Measurements from ENCODE around the gene VWA3B. TPM values are rescaled to one million over a fixed set of nuclear protein-coding genes. Genes with fewer than 3 reads are reported as not detected.
"Not testable (repeated sequence)": the region's sequence is repeated elsewhere in the genome, so short reads cannot be mapped to it uniquely, and the experiment has no call there.

The VWA3B gene, protein sequence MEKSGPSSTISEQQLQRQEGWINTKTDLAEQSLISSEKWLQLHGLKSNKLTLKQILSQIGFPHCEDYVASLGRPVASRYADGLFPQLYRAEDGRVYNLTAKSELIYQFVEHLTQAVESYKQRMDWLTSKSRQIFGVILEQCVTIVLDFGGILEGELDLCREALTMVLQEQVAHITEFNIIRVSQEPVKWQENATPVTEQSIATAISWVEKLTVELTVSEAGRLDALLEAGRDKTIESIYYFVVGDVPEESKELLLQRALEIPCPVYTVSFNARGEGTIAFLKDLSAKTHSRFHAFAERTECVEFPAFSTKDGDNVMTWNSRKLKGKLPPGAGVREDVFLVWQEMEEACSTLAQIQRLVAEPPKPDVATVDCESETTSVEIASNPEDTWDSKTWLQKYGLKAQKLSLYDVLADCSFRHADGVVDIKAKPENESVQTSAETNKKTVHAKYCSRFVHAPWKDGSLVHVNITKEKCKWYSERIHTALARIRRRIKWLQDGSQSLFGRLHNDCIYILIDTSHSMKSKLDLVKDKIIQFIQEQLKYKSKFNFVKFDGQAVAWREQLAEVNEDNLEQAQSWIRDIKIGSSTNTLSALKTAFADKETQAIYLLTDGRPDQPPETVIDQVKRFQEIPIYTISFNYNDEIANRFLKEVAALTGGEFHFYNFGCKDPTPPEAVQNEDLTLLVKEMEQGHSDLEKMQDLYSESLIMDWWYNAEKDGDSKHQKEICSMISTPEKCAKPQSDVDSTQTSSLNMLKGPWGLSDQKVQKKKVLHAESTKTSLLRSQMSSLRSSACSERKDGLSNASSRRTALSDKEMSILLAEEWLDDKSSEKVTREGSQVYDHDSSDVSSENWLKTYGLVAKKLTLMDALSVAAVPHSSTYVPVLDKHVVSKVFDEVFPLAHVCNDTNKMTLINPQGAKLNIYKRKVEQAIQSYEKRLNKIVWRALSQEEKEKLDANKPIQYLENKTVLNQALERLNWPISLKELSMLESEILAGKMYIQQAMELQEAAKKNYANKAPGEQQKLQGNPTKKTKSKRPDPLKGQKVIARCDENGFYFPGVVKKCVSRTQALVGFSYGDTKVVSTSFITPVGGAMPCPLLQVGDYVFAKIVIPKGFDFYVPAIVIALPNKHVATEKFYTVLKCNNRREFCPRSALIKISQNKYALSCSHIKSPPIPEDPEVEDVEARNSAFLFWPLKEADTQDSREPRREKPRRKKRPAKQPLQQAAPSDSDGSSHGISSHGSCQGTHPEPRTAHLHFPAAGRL (N-terminal part only)
- not detected for total RNA-seq
- long read RNA-seq: 0 reads

DNA sequence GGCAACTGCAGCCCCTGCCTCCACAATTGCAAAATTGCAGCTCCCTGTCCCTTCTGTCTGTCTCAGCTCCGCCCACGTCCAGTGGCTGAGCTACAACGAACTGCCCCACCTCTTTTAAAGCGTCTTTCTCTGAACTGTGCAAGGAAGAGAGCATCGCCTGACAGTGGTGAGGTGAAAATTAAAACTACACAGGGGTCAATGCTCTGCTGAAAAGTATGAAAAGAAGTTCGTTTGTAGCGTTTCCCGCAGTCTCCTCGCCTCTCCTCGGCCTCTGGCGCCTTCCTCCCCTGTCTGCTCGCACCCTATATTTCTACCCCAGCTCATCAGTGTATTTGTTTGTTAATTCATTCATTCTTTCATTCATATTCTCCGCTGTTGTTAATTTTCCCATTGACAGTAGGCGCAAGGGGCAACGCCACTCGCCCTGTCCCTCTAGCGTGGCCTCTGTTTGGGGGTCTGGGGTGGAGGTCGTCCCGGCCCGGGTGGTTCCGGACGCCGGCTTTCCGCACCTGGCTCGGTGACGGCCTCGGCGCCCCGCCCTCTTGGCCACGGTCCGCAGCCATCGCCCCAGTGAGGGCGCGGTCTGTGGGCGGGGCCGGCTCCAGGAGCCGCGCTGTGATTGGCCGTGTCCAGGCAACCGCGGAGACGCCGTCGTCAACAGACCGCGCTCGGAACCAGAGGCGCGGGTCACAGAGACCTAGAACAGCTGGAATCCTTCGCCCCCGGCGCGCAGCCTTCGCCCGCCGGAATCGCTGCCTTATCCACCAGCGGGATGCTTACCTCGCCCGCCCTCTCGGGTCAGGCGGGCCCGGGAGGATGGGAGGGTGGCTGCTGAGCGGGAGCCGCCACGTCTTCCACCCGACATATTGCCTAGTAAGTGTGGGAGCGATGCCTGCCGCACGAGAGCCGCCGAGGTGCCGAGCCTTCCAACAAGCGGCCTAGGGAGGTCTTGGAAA is at the start of gene VWA3B:
VWA3B (plus strand) TSS at position 677 of the 956 bp plus-strand sequence. CDS start 5,926 bp downstream, outside the sequence.
- ATAC-seq (peak; percentile 99), DNase-seq (peak; percentile 84)
- intact Hi-C loops (cut with micrococcal nuclease): no loop called here

DNA sequence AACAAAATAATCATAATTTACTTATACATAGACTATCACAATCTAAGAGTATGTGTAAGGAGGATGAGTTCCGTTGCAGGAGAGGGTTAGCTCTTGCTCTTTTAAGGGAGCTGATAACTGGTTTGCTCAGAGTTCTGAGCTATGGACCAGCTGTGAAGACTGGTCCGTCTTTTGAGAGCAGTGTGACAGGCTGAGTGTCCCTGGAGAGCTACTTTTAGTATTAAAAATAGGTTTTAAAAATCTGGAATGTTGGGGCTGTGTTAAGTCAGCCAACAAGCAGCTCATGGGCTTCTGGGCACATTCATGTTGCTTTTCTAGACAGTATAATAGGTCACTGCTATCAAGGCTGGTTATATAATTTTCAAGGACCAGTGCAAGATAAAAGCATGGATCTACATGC is 49.8 kb upstream of the VWA3B start:
- ATAC-seq (peak; percentile 37), DNase-seq (no peak)
- intact Hi-C loops (cut with micrococcal nuclease): no loop called here

DNA sequence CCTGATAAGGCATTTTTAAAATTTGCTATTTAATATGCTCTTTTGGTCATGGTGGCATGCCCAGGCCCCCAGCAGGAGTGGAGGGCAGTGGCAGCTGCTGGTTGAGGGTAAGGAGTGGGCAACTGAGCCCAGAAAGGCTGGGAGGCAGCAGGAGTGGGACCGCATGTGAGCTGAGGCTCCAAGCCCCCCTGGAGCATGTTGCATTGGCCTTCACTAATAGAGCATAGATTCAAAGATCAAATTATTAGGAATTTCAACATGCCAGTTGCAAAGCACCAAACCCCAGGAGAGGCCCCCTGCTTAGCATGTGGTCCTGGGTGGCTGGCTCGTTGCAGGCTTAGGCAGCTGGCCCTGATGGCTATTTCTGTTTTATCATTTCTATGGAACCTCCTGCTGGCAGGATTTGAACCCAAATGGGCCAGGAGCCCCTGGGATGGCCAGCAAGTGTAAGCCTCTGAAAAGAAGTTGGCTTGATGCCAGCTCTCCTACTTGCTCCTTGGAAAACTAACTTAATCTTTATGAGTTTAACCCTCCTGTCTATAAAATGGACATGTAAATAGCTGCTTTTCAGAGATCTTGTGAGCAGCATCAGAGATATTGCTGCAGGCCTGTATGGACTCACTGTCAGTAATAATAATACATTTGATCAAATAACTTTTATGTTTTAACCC is 49.2 kb upstream of the VWA3B start:
- intact Hi-C loops (cut with micrococcal nuclease): no loop called here
- DNase-seq (no peak), ATAC-seq (no peak)

DNA sequence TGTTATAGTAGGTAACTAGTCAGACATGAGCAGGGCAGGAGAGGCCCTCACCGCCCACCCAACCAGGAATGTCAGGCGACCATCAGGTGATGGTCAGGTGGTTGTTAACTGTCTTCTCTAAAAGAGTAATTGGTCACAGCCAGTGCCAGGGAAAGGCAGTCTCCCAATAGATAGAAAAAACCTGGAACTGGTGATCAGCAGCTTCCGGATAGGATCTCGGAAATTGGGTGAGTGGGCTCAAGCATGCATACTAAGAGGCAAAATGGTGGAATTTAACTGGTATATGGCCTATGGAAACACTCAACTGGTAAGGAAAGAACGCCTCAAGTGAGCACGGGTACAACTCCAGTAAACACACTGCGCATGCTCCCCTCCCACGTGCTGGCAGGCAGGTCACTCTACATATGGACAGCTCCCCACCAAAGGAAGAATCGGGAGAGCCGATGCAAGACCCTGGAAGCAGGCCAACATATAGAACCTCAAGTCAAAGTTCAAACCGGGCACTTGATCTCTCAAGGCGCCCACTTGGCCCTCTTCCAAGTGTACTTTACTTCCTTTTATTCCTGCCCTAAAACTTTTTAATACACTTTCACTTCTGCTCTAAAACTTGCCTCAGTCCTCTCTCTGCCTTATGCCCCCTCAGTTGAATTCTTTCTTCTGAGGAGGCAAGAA is 47.7 kb upstream of the VWA3B start:
- ATAC-seq (no peak), DNase-seq (no peak)
- intact Hi-C loops (cut with micrococcal nuclease): no loop called here

DNA sequence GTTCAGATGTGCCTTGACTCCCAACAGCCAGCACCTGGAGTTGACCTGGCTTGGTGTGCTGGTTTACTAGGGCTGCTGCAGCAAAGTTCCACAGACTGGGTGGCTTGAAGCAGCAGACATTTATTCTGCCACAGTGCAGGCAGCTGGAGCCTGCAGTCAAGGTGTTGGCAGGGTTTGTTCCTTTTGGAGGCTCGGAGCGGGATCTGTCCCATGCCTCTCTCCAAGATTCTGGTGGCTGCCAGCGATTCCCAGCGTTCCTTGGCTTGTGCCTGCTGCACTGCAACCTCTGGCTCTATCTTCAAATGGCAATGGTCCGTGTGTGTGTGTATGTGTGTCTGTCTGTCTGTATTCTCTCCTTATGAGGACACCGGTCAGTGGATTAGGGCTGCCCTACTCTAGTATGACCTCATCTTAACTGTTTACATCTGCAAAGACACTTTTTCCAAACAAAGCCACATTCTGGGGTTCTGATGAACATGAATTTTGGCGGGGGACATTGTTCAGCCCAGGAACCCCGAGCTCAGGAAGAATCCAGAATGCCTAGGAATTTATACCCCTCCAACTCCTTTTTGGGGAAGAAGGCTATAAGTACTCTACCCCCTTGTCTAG is 46.5 kb upstream of the VWA3B start:
- ATAC-seq (no peak), DNase-seq (no peak)
- intact Hi-C loops (cut with micrococcal nuclease): no loop called here

DNA sequence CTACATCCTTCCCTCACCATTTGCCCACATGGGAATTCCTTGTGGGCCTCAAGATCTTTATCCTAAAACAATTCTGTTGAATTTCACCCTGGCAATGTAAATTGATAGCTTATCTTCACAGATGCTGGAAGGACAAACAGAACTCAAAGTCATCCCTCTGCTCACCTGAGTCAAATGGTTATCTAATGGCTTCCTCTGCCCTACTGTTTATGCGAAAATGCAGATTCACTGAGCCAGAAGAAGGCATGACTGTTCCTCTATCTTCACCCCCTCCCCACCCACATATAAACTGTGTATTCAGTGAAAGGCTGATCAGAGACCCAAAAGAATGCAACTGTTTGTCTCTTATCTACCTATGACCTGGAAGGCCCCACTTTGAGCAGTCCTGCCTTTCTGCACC is 43.9 kb upstream of the VWA3B start:
- no peak for ATAC-seq
- DNase-seq: no peak
- intact Hi-C loops (cut with micrococcal nuclease): no loop called here

DNA sequence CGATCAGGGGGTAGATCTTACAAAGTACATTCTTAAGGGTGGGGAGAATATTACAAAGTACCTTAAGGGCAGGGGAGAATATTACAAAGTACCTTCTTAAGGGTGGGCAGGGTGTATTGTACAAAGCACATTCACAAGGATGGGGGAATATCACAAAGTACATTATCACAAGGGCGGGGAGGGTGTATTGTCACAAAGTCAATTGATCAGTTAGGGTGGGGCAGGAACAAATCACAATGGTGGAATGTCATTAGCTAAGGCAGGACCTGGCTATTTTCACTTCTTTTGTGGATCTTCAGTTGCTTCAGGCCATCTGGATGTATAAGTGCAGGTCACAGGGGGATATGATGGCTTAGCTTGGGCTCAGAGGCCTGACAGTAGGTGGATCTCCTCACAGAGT is 42.2 kb upstream of the VWA3B start:
- intact Hi-C loops (cut with micrococcal nuclease); DNase-seq; ATAC-seq: not testable (repeated sequence)

DNA sequence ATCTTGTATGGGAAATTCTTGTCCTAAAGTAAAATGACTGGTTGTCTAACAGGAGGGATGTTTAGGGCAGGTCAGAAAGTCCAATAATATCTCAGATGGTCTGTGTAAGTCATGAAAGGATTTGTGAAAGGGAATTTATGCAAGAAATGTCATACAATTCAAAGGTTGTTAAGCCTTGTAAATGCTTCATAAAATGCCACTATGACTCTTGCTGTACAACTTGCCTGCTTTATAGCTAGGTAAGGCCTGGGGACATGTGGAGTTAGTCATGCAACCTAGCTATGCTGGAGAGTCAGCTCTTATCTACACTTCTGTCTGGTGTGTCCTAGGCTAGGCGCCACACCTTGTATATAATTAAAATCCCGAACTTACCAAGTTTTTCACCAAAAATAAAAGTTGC is 36.9 kb upstream of the VWA3B start:
- ATAC-seq: no peak
- intact Hi-C loops (cut with micrococcal nuclease): no loop called here
- DNase-seq: no peak

DNA sequence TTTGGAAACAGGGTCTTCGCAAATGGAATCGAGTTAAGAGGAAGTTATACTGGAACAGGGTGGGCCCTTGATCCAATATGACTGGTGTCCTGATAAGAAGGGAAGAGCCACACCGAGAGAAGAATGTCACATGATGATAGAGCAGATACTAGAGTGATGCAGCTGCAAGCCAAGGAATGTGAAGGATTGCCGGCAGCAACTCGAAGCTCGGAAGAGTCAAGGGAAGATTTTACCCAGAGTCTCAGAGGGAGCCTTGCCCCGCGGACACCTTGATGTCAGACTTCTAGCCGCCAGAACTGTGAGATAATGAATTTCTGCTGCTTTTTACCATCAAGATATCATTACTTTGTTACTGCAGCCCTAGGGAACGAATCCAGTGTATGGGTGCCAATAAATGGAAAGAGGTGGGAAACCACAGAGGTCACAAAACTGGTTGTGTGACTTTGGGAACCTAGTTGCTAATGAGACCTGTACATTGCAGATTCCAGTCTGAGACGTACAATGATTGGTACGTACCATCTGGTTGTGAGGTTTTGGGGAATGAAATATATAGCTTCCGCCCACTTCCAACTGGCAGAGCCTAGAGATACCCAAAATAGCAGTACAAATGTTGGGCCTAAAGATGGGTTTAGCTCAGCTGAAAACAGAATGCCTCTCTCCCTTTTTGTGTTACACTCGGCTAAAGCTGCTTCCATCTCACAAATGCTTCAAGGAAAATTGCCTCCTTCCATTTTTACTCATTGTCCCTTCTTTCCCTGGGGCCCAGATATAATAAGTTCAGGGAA is 28.6 kb upstream of the VWA3B start:
- intact Hi-C loops (cut with micrococcal nuclease): no loop called here
- DNase-seq (no peak), ATAC-seq (no peak)

DNA sequence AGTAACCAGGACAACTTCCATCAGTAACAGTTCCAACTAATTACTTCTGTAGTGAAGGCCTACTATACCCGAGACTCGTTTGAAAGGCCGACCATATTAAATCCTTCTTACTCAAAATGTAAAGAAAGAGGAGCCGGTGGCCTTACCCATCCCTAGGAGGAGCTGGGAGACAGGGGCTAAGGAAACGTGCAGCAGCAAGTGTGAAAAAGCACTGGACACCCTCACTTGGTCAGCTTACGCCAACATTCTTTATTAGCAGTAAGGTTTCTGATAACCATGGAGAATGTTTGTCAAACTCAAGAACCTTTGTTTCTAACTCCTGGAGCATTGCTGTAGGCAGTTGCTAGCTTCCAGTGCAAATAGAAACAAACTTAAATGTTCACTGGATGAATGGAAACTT is 26.7 kb upstream of the VWA3B start:
- intact Hi-C loops (cut with micrococcal nuclease): no loop called here
- no peak for ATAC-seq

DNA sequence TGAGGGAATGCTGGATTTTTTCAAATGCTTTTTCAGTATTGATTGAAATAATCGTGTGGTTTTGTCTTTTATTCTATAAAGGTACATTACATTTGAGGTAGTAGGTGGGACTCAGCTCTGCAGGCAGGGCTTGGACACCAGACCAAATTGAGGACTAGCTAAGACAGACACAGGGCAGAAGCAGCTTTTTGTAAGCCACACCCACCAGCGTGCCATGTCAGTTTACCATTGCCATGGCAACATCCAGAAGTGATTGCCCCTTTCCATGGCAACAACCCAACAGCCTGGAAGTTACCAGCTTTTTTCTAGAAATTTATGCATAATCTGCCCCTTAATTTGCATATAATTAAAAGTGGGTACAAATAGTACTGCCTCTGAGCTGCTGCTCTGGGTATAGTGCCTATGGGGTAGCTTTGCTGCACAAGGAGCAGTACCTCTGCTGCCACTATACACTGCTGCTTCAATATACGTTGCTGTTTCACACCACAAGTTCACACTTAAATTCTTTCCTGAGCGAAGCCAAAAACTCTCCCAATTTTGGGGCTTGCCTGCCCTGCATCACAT is 23.6 kb upstream of the VWA3B start:
- no peak for DNase-seq
- intact Hi-C loops (cut with micrococcal nuclease): no loop called here
- ATAC-seq: no peak

More for the DNA sequence above, 26.7 kb upstream of the VWA3B start:
- DNase-seq: no peak

DNA sequence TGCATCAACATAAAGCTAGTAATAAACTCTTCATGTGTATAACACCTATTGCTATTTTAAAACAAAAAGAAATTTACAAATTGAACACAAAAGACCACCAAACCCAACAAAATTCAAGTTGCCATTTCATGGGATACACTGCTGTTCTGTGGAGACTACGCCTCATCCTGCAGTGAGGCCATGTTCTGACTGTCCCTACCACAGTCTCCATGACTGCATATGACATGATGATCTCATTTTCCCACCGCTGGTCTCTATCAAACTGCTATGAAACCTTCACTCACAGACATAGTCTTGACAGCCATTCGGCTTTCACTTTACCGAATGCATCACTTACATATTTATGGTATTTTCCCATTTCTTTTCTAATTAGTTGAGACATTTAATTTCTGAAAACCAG is 21.2 kb upstream of the VWA3B start:
- intact Hi-C loops (cut with micrococcal nuclease): no loop called here
- DNase-seq (no peak), ATAC-seq (no peak)

DNA sequence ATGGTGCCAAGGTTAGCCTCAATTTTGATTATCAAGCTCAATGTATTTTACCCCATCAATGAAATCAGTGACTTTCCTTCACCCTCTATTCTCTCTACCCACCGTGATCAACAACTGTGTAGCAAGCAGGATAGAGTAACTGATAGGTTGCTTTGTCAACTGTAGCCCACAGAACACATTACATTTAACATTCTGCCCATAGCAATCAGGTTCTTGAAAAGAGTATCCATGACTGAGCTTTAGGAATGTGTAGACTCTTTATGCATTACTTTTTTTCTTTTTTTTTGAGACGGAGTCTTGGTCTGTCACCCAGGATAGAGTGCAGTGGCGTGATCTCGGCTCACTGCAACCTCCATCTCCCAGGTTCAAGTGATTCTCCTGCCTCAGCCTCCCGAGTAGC is 19.8 kb upstream of the VWA3B start:
- DNase-seq (no peak), ATAC-seq (no peak)
- intact Hi-C loops (cut with micrococcal nuclease): no loop called here

DNA sequence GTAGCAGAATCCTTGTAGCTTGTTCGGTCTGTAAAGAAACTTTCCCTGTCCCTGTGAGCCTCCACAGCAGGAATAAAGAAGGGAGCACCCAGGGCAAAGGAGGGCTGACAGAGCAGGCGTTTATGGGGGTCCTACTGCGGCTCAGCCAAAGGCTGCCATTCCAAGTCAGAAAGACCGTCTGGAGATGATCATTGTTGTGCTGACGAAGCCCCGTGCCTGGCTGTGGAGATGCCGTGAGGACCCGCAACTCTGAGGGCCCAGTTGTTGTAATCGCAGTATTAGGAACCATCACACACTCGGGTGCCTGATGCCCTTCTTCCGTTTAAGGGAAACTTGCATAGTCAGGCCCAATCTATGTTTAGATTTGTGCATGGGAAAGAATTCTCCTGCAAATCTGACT is 16.9 kb upstream of the VWA3B start:
- DNase-seq: no peak
- intact Hi-C loops (cut with micrococcal nuclease): no loop called here

DNA sequence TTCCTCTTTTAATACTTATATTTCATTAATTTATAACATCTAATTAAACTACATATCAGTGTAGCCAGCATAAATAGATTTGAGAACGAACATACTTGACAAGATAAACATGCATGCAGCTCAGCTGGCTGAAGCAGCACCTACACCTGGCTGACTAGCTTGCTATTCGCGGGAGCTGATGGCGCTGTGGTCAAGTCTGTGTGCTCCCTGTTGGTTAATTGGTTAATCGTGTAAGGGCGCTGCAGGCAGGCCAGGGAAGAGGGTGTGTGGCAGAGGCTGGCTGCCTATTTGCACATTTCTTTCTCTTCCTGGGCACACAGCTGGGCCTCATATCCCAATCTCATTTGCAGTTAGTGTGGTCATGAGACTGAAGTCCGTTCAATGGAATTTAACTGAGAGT is 14.5 kb upstream of the VWA3B start:
- DNase-seq: no peak
- ATAC-seq: no peak
- intact Hi-C loops (cut with micrococcal nuclease): no loop called here

More for the DNA sequence above, 16.9 kb upstream of the VWA3B start:
- no peak for ATAC-seq

DNA sequence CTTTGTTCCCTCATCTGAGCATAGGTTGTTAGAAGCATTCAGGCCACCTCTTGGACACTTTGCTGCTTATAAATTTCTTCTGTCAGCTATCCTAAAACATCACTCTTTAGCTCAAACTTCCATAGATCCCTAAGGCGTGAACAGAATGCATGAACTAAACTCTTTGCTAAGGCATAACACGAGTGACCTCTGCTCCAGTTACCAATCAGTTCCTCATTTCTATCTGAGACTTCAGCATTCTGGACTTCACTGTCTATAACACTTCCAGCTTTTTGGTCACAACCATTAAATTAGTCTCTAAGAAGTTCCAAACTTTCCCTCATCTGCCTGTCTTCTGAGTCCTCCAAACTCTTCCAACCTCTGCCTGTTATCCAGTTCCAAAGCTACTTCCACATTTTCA is 8.3 kb upstream of the VWA3B start:
- no peak for DNase-seq
- intact Hi-C loops (cut with micrococcal nuclease): no loop called here
- no peak for ATAC-seq
